SJCRH30 (cell line): ENCODE data around the gene AP4B1. TPM values are rescaled to one million over a fixed set of nuclear protein-coding genes. Genes with fewer than 3 reads are reported as not detected.

Source experiments
- total RNA-seq: library from RNA; depleted of rRNA; stranded (reverse); fragments of >200 nt; shearing (Covaris generic); gene quantifications from 2 replicates; pipeline ENCODE4 v1.2.3, GENCODE V29; 2014; rRNA removed

AP4B1 gene
- total RNA-seq, 1 experiment from 2014 or later, result 14.3 TPM

Other genes starting within 250 kb of the AP4B1 start
- gene PHTF1, start 145.3 kb downstream of the AP4B1 start, total RNA-seq, result 35.7 and 38.0 TPM in 2 replicates
- gene RSBN1, start 92.3 kb downstream of the AP4B1 start, total RNA-seq, result 16.6 and 18.5 TPM in 2 replicates
- 1.4 and 2.0 TPM in 2 replicates for gene PTPN22, start 33.1 kb downstream of the AP4B1 start, total RNA-seq
- gene BCL2L15, start 17.2 kb downstream of the AP4B1 start, total RNA-seq, result 0.18 and 1.2 TPM in 2 replicates
- gene DCLRE1B, start 527 bp upstream of the AP4B1 start, total RNA-seq, result 23.7 and 25.3 TPM in 2 replicates
- gene HIPK1, start 24.5 kb upstream of the AP4B1 start, total RNA-seq, result 55.6 and 56.3 TPM in 2 replicates
- 96.5 and 104 TPM in 2 replicates for gene OLFML3, start 74.7 kb upstream of the AP4B1 start, total RNA-seq
- 0.04 and 0.08 TPM in 2 replicates for gene SYT6, start 249.1 kb upstream of the AP4B1 start, total RNA-seq